ENCODE results near the gene ATP9B. TPM values are rescaled to one million over a fixed set of nuclear protein-coding genes. Genes with fewer than 3 reads are reported as not detected.

ATP9B gene
- total and polyA plus RNA-seq, 10 of the 15 experiments (the other 5 are each of a cell fraction or from before 2014, with no cell fraction given) = 0.74 to 20.7 (median 12.9) TPM

DNA sequence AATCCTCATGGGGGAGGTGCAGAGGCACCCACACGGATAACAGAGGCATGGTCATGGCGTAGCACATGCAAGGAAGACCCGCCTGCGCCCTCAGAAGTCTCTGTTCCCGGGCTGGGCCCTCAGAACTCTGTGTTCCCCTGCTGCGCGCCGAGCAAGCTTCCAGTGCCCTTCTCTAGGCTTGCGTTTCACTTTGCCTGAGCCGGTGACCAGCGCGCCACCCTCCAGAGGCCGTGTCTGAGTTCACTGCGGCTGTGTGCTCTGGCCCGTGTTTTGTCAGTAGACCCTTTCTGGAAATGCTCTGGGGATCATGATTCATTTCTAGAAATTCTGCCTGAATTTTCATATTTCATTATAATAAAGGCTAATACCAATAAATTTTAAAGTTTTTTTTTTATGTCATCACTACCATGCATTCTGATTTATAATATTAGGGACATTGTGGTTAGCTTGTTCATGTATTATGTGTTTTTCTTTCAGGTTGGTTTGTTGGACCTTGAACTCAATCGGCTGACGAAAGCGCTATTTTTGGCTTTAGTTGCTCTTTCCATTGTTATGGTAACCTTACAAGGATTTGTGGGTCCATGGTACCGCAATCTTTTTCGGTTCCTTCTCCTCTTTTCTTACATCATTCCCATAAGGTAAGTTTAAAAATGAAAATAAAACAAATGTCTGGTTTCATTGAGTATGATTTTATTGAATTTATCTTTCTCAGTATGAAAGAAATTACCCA, 183.9 kb downstream of the ATP9B start:
- RAD21 ChIA-PET (ENCODE audit: unreplicated experiment) = no interaction called here
- no peak for DNase-seq (ENCODE audit: low read depth, low spot score)
- SMC1A ChIA-PET (ENCODE audit: uncharacterized antibody, unreplicated experiment) = interaction anchor here (1.6 kb wide), 1 partner anchor 136 kb away, joined by 3 read pairs; no protein-coding TSS in a partner anchor
- intact Hi-C loops (cut with micrococcal nuclease; ENCODE audit: unreplicated experiment) (no loop called here), in situ Hi-C loops (cut with MboI) (loop anchor here (10.0 kb wide), 2 partner anchors 268 to 368 kb away; no protein-coding TSS in a partner anchor)
- no peaks in the 10 kb centered on the region for H3K79me2 ChIP-seq (ENCODE audit: control insufficient read depth, insufficient read depth, low read length)
- H2AFZ ChIP-seq (ENCODE audit: control insufficient read depth, low read depth, low read length) = no peak overlapping the region
- no peak overlapping the region for H3K4me3 ChIP-seq
- WGBS (ENCODE audit: insufficient coverage, insufficient replicate concordance, low lambda C conversion rate, missing lambda C conversion rate) = 74% methylated on average over 20 of the region's 20 CpGs
- POLR2A ChIA-PET = no interaction called here
- H4K20me1 ChIP-seq (ENCODE audit: control insufficient read depth, insufficient read depth) = no peaks in the 10 kb centered on the region
- CTCF ChIA-PET = interaction anchor here (1.7 kb wide), 1 partner anchor 9 kb away, joined by 4 read pairs; no protein-coding TSS in a partner anchor
- H3K27ac ChIP-seq (ENCODE audit: control insufficient read depth, insufficient read depth) = no peak overlapping the region
- no peaks in the 10 kb centered on the region for H3K27me3 ChIP-seq (replicated peaks in 1 of 2; ENCODE audit: control insufficient read depth in 2 of 2, insufficient read depth in 2 of 2, low read length in 1 of 2)
- H3K9me3 ChIP-seq (replicated peaks; ENCODE audit: control insufficient read depth, insufficient read depth, low read length) = no peaks in the 10 kb centered on the region
- no peaks in the 10 kb centered on the region; a peak in 3 of 4 replicates for H3K36me3 ChIP-seq (ENCODE audit: control insufficient read depth in 2 of 2, insufficient read depth in 2 of 2, low read length in 1 of 2)
- ATAC-seq = peak; percentile 53
- no peaks in the 10 kb centered on the region for H3K4me1 ChIP-seq (ENCODE audit: control insufficient read depth, insufficient read depth, low read length)
- FAIRE-seq = no peak
- no peak overlapping the region for H3K9ac ChIP-seq (ENCODE audit: control insufficient read depth, insufficient read depth, low read length)
- no TSS peak for BruUV-seq (replicated peaks)
- no peak overlapping the region for H3K4me2 ChIP-seq (ENCODE audit: control insufficient read depth, insufficient read depth)
- TF ChIP-seq CBFB (IDR thresholded peaks at IDR 0.05; ENCODE audit: low read depth) (no peak), DPF2 (IDR thresholded peaks at IDR 0.05) (no peak), GATAD2B (conservative IDR thresholded peaks at IDR 0.05; ENCODE audit: low read depth) (no peak), NBN (IDR thresholded peaks at IDR 0.05) (no peak), CREM (IDR thresholded peaks at IDR 0.05; ENCODE audit: low read depth) (no peak), SUPT20H (IDR thresholded peaks at IDR 0.05; ENCODE audit: borderline replicate concordance, control insufficient read depth, low read depth, low read length) (no peak), SMC3 (IDR thresholded peaks at IDR 0.05; ENCODE audit: borderline replicate concordance, low read length) (no peak), EZH2 (IDR thresholded peaks at IDR 0.05; ENCODE audit: borderline replicate concordance, control insufficient read depth, low read depth, low read length) (no peak), NFYB (IDR thresholded peaks at IDR 0.05; ENCODE audit: insufficient read depth, low read depth, low read length) (no peak), NR2F1 (conservative IDR thresholded peaks at IDR 0.05) (no peak)
- TF ChIP-seq, protein P1, sequence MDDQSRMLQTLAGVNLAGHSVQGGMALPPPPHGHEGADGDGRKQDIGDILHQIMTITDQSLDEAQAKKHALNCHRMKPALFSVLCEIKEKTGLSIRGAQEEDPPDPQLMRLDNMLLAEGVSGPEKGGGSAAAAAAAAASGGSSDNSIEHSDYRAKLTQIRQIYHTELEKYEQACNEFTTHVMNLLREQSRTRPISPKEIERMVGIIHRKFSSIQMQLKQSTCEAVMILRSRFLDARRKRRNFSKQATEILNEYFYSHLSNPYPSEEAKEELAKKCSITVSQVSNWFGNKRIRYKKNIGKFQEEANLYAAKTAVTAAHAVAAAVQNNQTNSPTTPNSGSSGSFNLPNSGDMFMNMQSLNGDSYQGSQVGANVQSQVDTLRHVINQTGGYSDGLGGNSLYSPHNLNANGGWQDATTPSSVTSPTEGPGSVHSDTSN (IDR thresholded peaks at IDR 0.05; ENCODE audit: insufficient replicate concordance, low read depth, low read length) = no peak
- TF ChIP-seq, protein P2, sequence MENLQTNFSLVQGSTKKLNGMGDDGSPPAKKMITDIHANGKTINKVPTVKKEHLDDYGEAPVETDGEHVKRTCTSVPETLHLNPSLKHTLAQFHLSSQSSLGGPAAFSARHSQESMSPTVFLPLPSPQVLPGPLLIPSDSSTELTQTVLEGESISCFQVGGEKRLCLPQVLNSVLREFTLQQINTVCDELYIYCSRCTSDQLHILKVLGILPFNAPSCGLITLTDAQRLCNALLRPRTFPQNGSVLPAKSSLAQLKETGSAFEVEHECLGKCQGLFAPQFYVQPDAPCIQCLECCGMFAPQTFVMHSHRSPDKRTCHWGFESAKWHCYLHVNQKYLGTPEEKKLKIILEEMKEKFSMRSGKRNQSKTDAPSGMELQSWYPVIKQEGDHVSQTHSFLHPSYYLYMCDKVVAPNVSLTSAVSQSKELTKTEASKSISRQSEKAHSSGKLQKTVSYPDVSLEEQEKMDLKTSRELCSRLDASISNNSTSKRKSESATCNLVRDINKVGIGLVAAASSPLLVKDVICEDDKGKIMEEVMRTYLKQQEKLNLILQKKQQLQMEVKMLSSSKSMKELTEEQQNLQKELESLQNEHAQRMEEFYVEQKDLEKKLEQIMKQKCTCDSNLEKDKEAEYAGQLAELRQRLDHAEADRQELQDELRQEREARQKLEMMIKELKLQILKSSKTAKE (IDR thresholded peaks at IDR 0.05; ENCODE audit: low read depth, poor library complexity, severe bottlenecking) = no peak
- TF ChIP-seq, protein P3, sequence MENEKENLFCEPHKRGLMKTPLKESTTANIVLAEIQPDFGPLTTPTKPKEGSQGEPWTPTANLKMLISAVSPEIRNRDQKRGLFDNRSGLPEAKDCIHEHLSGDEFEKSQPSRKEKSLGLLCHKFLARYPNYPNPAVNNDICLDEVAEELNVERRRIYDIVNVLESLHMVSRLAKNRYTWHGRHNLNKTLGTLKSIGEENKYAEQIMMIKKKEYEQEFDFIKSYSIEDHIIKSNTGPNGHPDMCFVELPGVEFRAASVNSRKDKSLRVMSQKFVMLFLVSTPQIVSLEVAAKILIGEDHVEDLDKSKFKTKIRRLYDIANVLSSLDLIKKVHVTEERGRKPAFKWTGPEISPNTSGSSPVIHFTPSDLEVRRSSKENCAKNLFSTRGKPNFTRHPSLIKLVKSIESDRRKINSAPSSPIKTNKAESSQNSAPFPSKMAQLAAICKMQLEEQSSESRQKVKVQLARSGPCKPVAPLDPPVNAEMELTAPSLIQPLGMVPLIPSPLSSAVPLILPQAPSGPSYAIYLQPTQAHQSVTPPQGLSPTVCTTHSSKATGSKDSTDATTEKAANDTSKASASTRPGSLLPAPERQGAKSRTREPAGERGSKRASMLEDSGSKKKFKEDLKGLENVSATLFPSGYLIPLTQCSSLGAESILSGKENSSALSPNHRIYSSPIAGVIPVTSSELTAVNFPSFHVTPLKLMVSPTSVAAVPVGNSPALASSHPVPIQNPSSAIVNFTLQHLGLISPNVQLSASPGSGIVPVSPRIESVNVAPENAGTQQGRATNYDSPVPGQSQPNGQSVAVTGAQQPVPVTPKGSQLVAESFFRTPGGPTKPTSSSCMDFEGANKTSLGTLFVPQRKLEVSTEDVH (IDR thresholded peaks at IDR 0.05; ENCODE audit: low read depth, partially characterized antibody) = no peak
- TF ChIP-seq, protein P4, sequence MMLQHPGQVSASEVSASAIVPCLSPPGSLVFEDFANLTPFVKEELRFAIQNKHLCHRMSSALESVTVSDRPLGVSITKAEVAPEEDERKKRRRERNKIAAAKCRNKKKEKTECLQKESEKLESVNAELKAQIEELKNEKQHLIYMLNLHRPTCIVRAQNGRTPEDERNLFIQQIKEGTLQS (IDR thresholded peaks at IDR 0.05; ENCODE audit: borderline replicate concordance, extremely low read depth, low read depth, low read length) = no peak
